Measurements from ENCODE around the gene TCL1B. TPM values are rescaled to one million over a fixed set of nuclear protein-coding genes. Genes with fewer than 3 reads are reported as not detected.

TCL1B gene
- total and polyA plus RNA-seq, 2 donors (not counting 3 experiments of a cell fraction or from before 2014, with no cell fraction given) = not detected

GRCh38 chr14:95703805-95704204 lies 17.6 kb downstream of the TCL1B start:
- no TSS peak for BruUV-seq (replicated peaks)
- Histone ChIP-seq H3K27ac (ENCODE audit: insufficient read depth, low read depth, low read length) (no peak overlapping the region), H3K9me1 (replicated peaks; ENCODE audit: control insufficient read depth, extremely low read depth, insufficient read depth, low read length) (no peaks in the 10 kb centered on the region), H3K79me2 (ENCODE audit: control insufficient read depth, insufficient read depth, low read length) (no peaks in the 10 kb centered on the region), H3K4me3 (replicated peaks in 1 of 3; ENCODE audit: insufficient read depth in 1 of 3, low read depth in 1 of 3, low read length in 3 of 3) (no peak overlapping the region), H3K36me3 (ENCODE audit: control insufficient read depth in 2 of 2, extremely low read depth in 1 of 2, insufficient read depth in 2 of 2, low read length in 2 of 2) (no peaks in the 10 kb centered on the region), H3K4me1 (ENCODE audit: control insufficient read depth, extremely low read depth, insufficient read depth, low read length) (peaks cover 11% of the 10 kb centered on the region), H3K27me3 (ENCODE audit: control insufficient read depth in 2 of 2, insufficient read depth in 2 of 2, low read length in 2 of 2) (no peaks in the 10 kb centered on the region), H3K4me2 (ENCODE audit: insufficient read depth, low read length) (peak overlapping the region; percentile 58), H4K20me1 (replicated peaks; ENCODE audit: control insufficient read depth, extremely low read depth, insufficient read depth, low read length) (no peaks in the 10 kb centered on the region), H2AFZ (ENCODE audit: low read depth, low read length) (no peak overlapping the region), H3K9ac (replicated peaks; ENCODE audit: extremely low read depth, insufficient read depth, low read length) (no peak overlapping the region), H3K9me3 (replicated peaks; ENCODE audit: control insufficient read depth, insufficient read depth, low read length) (no peaks in the 10 kb centered on the region)
- intact Hi-C loops (cut with micrococcal nuclease) (no loop called here), dilution Hi-C loops (cut with MboI; ENCODE audit: extremely low pct_ligation_motif_present, low sequenced_read_pairs) (no loop called here)
- TF ChIP-seq FOS (IDR thresholded peaks at IDR 0.05; ENCODE audit: borderline replicate concordance, insufficient read depth, low read length) (peak; percentile 78), CTCF (IDR thresholded peaks at IDR 0.05; ENCODE audit: extremely low read depth in 1 of 2, insufficient read depth in 1 of 2, low read depth in 1 of 2, low read length in 2 of 2) (no peak), JUN (IDR thresholded peaks at IDR 0.05; ENCODE audit: borderline replicate concordance, insufficient read depth, insufficient read length, low read depth) (no peak)
- no peak for FAIRE-seq
- peak; percentile 19 for DNase-seq (ENCODE audit: low read depth, low spot score)
- POLR2A ChIA-PET = no interaction called here
- CTCF ChIA-PET = interaction anchor here (0.7 to 1.3 kb wide), 3 partner anchors 12 to 36 kb away, joined by 3 to 4 read pairs (median 4); no protein-coding TSS in a partner anchor

DNA sequence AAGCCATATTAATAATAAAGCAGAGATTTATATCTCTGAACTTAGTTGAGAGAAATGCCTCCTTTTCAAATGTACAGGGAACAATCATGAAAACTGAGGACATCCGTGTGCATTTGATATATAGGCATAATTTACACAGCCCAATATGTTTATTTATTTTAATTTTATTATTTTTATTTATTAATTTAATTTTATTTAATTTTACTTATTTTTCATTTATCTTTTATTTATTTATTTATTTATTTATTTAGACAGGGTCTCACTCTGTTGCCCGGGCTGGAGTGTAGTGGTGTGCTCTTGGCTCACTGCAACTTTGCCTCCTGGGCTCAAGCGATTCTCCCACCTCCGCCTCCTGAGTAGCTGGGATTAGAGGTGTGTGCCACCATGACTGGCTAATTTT lies 19.3 kb downstream of the TCL1B start:
- no peak for FAIRE-seq
- CTCF ChIA-PET = no interaction called here
- H3K4me2 ChIP-seq (ENCODE audit: insufficient read depth, low read length) = no peak overlapping the region
- H2AFZ ChIP-seq (ENCODE audit: low read depth, low read length) = no peak overlapping the region
- TF ChIP-seq JUN (IDR thresholded peaks at IDR 0.05; ENCODE audit: borderline replicate concordance, insufficient read depth, insufficient read length, low read depth) (no peak), GATA2 (IDR thresholded peaks at IDR 0.05; ENCODE audit: insufficient read depth, insufficient read length, low read depth, low read length) (no peak), MYC (IDR thresholded peaks at IDR 0.05; ENCODE audit: low read depth, low read length) (no peak), CTCF (IDR thresholded peaks at IDR 0.05; ENCODE audit: extremely low read depth in 1 of 2, insufficient read depth in 1 of 2, low read depth in 1 of 2, low read length in 2 of 2) (no peak), EZH2 (IDR thresholded peaks at IDR 0.05; ENCODE audit: borderline replicate concordance, low read depth, low read length, severe bottlenecking) (no peak), POLR2AphosphoS5 (IDR thresholded peaks at IDR 0.05; ENCODE audit: insufficient read depth, low read depth, low read length) (no peak), POLR2A (IDR thresholded peaks at IDR 0.05; ENCODE audit: low read depth, low read length) (no peak), FOS (IDR thresholded peaks at IDR 0.05; ENCODE audit: borderline replicate concordance, insufficient read depth, low read length) (no peak)
- TF ChIP-seq, protein P1, sequence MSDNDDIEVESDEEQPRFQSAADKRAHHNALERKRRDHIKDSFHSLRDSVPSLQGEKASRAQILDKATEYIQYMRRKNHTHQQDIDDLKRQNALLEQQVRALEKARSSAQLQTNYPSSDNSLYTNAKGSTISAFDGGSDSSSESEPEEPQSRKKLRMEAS (IDR thresholded peaks at IDR 0.05; ENCODE audit: insufficient read depth, insufficient read length) = no peak
- H3K9me1 ChIP-seq (replicated peaks; ENCODE audit: control insufficient read depth, extremely low read depth, insufficient read depth, low read length) = no peaks in the 10 kb centered on the region
- dilution Hi-C loops (cut with MboI; ENCODE audit: extremely low pct_ligation_motif_present, low sequenced_read_pairs) = no loop called here
- DNase-seq (ENCODE audit: low read depth, low spot score) = no peak
- H3K9me3 ChIP-seq (replicated peaks; ENCODE audit: control insufficient read depth, insufficient read depth, low read length) = no peaks in the 10 kb centered on the region
- no peaks in the 10 kb centered on the region for H3K79me2 ChIP-seq (ENCODE audit: control insufficient read depth, insufficient read depth, low read length)
- no peak overlapping the region for H3K27ac ChIP-seq (ENCODE audit: insufficient read depth, low read depth, low read length)
- intact Hi-C loops (cut with micrococcal nuclease) = no loop called here
- no peaks in the 10 kb centered on the region for H4K20me1 ChIP-seq (replicated peaks; ENCODE audit: control insufficient read depth, extremely low read depth, insufficient read depth, low read length)
- H3K4me1 ChIP-seq (ENCODE audit: control insufficient read depth, extremely low read depth, insufficient read depth, low read length) = peaks cover 11% of the 10 kb centered on the region
- no TSS peak for BruUV-seq (replicated peaks)
- POLR2A ChIA-PET = no interaction called here
- H3K36me3 ChIP-seq (ENCODE audit: control insufficient read depth in 2 of 2, extremely low read depth in 1 of 2, insufficient read depth in 2 of 2, low read length in 2 of 2) = no peaks in the 10 kb centered on the region
- no peak overlapping the region for H3K9ac ChIP-seq (replicated peaks; ENCODE audit: extremely low read depth, insufficient read depth, low read length)
- H3K4me3 ChIP-seq (replicated peaks in 1 of 3; ENCODE audit: insufficient read depth in 1 of 3, low read depth in 1 of 3, low read length in 3 of 3) = no peak overlapping the region
- H3K27me3 ChIP-seq (ENCODE audit: control insufficient read depth in 2 of 2, insufficient read depth in 2 of 2, low read length in 2 of 2) = no peaks in the 10 kb centered on the region

Data from endothelial cell of umbilical vein (primary cell).